ENCODE measurements around the gene SLX4. TPM values are rescaled to one million over a fixed set of nuclear protein-coding genes. Genes with fewer than 3 reads are reported as not detected.

The SLX4 gene
- total RNA-seq, 4 donors from 2014 or later, result 1.4 to 5.6 (median 3.2) TPM

- Histone ChIP-seq H3K36me3 (peaks cover 0 to 81% of the 10 kb centered on the region in 2 donors), H3K27ac (no peak overlapping the region)
- WGBS, 2 donors (ENCODE audit: low coverage in 1 of 2), result 80 to 98% methylated on average over 1 to 8 of the region's 27 CpGs
These were observed 15.1 kb downstream of the SLX4 start for GRCh38 chr16:3596101-3596861.

GRCh38 chr16:3595521-3596021, 15.8 kb downstream of the SLX4 start:
- TF ChIP-seq POLR2AphosphoS5 (IDR thresholded peaks at IDR 0.05) (no peak), POLR2A (IDR thresholded peaks at IDR 0.05) (no peak), CTCF (IDR thresholded peaks at IDR 0.05) (no peak), EP300 (IDR thresholded peaks at IDR 0.05) (no peak)
- ATAC-seq, result no peak
- Histone ChIP-seq H3K27me3 (no peaks in the 10 kb centered on the region), H3K4me1 (no peaks in the 10 kb centered on the region), H3K27ac (no peak overlapping the region), H3K36me3 (peaks cover 0 to 81% of the 10 kb centered on the region in 2 donors), H3K9me3 (no peaks in the 10 kb centered on the region), H3K4me3 (no peak overlapping the region)
- WGBS, 2 donors (ENCODE audit: low coverage in 1 of 2), result no CpG with 5 or more reads among the region's 19 CpGs

More at GRCh38 chr16:3596101-3596861, 15.1 kb downstream of the SLX4 start:
- no peak overlapping the region for H3K4me3 ChIP-seq
- no peaks in the 10 kb centered on the region for H3K4me1 ChIP-seq
- H3K27me3 ChIP-seq, result no peaks in the 10 kb centered on the region
- no peaks in the 10 kb centered on the region for H3K9me3 ChIP-seq
- TF ChIP-seq POLR2A (IDR thresholded peaks at IDR 0.05) (no peak), CTCF (IDR thresholded peaks at IDR 0.05) (no peak), POLR2AphosphoS5 (IDR thresholded peaks at IDR 0.05) (no peak), EP300 (IDR thresholded peaks at IDR 0.05) (no peak)
- no peak for ATAC-seq

- WGBS, 2 donors (ENCODE audit: low coverage in 1 of 2), result 100% methylated on average over 2 of the region's 11 CpGs; no CpG with 5 or more reads in 1 of the 2 donors
- H3K36me3 ChIP-seq, result peaks cover 0 to 83% of the 10 kb centered on the region in 2 donors
These were observed 16.3 kb downstream of the SLX4 start for GRCh38 chr16:3595110-3595486.

GRCh38 chr16:3594316-3595109, 16.9 kb downstream of the SLX4 start:
- Histone ChIP-seq H3K36me3 (peaks cover 0 to 83% of the 10 kb centered on the region in 2 donors), H3K27me3 (no peaks in the 10 kb centered on the region), H3K9me3 (no peaks in the 10 kb centered on the region), H3K27ac (no peak overlapping the region), H3K4me3 (no peak overlapping the region), H3K4me1 (no peaks in the 10 kb centered on the region)
- TF ChIP-seq EP300 (IDR thresholded peaks at IDR 0.05) (no peak), CTCF (IDR thresholded peaks at IDR 0.05) (no peak), POLR2A (IDR thresholded peaks at IDR 0.05) (no peak), POLR2AphosphoS5 (IDR thresholded peaks at IDR 0.05) (no peak)
- WGBS, 2 donors (ENCODE audit: low coverage in 1 of 2), result 96 to 100% methylated on average over 2 to 15 of the region's 22 CpGs
- no peak for ATAC-seq

More at GRCh38 chr16:3595110-3595486, 16.3 kb downstream of the SLX4 start:
- no peaks in the 10 kb centered on the region for H3K27me3 ChIP-seq
- no peak for TF ChIP-seq EP300 (IDR thresholded peaks at IDR 0.05)
- TF ChIP-seq CTCF (IDR thresholded peaks at IDR 0.05), result no peak
- H3K4me1 ChIP-seq, result no peaks in the 10 kb centered on the region
- no peaks in the 10 kb centered on the region for H3K9me3 ChIP-seq
- H3K27ac ChIP-seq, result no peak overlapping the region
- H3K4me3 ChIP-seq, result no peak overlapping the region
- no peak for ATAC-seq

Measured in gastroesophageal sphincter (tissue), 4 donors.